ENCODE data around the gene NEU3.

Gene NEU3

DNA sequence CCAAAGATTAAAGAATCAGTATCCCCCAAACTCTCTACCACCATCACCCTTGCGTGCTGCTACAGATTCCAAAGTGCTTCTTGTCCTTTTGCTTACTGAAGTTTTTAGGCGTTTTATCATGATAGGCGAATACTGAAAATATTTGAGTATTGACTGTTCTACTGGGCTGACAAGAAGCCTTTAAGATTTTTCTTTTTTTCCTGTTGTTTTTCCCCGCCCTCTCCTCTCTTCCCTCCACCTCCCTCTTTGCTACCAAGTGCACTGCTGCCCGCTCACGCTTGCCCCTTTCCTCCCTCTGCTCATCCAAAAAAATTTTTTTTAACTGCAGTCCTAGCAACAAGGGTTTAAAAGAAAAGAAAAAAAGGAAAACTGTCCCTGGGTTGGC lies 39.0 kb upstream of the NEU3 start:
- Histone ChIP-seq H3K27ac (peak overlapping the region; percentile 82 to 83), H3K4me1 (peaks cover 0 to 40% (median 19%) of the 10 kb centered on the region in 4 donors), H3K27me3 (no peaks in the 10 kb centered on the region), H3K36me3 (no peaks in the 10 kb centered on the region), H3K4me3 (peak overlapping the region; percentile 66 to 93), H3K9me3 (no peaks in the 10 kb centered on the region)
- intact Hi-C loops (cut with DNase I; ENCODE audit: low total_unique reads), result no loop called here
- no peak for DNase-seq
- TF ChIP-seq, protein P1, sequence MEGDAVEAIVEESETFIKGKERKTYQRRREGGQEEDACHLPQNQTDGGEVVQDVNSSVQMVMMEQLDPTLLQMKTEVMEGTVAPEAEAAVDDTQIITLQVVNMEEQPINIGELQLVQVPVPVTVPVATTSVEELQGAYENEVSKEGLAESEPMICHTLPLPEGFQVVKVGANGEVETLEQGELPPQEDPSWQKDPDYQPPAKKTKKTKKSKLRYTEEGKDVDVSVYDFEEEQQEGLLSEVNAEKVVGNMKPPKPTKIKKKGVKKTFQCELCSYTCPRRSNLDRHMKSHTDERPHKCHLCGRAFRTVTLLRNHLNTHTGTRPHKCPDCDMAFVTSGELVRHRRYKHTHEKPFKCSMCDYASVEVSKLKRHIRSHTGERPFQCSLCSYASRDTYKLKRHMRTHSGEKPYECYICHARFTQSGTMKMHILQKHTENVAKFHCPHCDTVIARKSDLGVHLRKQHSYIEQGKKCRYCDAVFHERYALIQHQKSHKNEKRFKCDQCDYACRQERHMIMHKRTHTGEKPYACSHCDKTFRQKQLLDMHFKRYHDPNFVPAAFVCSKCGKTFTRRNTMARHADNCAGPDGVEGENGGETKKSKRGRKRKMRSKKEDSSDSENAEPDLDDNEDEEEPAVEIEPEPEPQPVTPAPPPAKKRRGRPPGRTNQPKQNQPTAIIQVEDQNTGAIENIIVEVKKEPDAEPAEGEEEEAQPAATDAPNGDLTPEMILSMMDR (IDR thresholded peaks at IDR 0.05), result no peak

DNA sequence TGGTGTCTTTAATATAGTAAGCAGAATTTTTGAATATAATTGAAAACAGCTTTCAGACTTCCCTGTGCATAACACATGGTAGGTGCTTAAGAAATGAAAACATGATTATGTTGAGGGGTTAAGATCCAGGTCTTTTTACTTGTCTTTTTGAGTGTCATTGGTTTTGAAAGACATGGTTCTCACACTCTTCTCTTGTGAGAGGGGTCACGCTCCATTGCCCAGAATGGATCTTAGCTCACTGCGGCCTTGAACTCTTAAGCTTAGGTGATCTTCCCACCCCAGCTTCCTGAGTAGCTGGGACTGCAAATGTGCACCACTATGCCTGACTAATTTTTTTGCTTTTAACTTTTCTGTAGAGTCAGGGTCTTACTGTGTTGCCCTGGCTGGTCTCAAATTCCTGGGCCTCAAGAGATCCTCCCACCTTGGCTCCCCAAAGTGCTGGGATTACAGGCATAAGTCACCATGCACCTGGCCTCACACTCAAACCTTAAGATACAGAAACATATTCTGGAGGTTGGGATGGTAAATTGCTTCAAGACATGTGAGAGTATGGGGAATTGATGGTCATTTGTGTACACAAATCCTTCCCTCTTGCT lies 38.3 kb upstream of the NEU3 start:
- TF ChIP-seq, protein P1 (IDR thresholded peaks at IDR 0.05), result no peak
- Histone ChIP-seq H3K27ac (peak overlapping the region; percentile 82 to 83), H3K27me3 (no peaks in the 10 kb centered on the region), H3K4me1 (peaks cover 0 to 40% (median 19%) of the 10 kb centered on the region in 4 donors), H3K36me3 (no peaks in the 10 kb centered on the region), H3K9me3 (no peaks in the 10 kb centered on the region), H3K4me3 (peak overlapping the region; percentile 66 to 93)
- DNase-seq, result no peak
- intact Hi-C loops (cut with DNase I; ENCODE audit: low total_unique reads), result no loop called here

DNA sequence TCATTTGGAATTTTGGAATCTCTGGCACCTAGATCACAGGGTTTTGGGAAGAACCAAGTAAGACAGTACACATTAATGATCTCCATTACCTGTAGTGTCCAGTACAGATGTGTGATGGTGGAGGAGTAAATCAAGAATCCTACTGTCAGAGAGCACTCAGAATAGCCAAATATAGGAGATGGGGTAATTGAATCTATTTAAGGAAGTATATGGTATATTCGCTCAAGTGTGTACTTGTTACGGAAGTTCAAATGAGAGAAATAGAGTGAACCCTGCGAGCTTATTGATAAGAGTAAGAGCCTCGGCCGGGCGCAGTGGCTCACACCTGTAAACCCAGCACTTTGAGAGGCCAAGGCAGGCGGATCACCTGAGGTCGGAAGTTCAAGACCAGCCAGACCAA lies 37.5 kb upstream of the NEU3 start:
- Histone ChIP-seq H3K36me3 (no peaks in the 10 kb centered on the region), H3K9me3 (no peaks in the 10 kb centered on the region), H3K27me3 (no peaks in the 10 kb centered on the region), H3K4me3 (no peak overlapping the region), H3K4me1 (peaks cover 0 to 44% (median 19%) of the 10 kb centered on the region in 4 donors), H3K27ac (no peak overlapping the region)
- no peak for DNase-seq
- intact Hi-C loops (cut with DNase I; ENCODE audit: low total_unique reads), result no loop called here
- TF ChIP-seq, protein P1 (IDR thresholded peaks at IDR 0.05), result no peak

DNA sequence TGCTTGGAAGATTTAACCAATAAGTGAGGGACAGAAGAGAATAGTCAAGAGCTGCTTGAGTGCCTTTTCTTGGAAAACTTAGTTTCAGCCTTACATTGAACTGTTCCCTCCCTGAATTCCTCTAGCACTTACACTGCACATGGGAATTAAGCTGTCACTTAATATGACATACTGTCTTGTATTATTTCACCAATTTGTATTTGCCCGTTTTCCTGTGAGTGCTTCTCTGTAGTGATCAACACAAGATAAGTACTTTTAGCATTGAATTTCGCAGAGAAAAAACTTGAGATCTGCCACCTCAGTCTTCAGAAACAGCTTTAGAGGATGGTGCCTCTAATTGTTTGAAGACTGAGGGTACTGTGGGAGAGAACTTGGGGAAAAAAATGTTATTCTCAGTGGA lies 36.0 kb upstream of the NEU3 start:
- no peak overlapping the region for H3K4me3 ChIP-seq
- H3K27me3 ChIP-seq, result no peaks in the 10 kb centered on the region
- intact Hi-C loops (cut with DNase I; ENCODE audit: low total_unique reads), result no loop called here
- no peak overlapping the region for H3K27ac ChIP-seq
- peaks cover 0 to 56% (median 27%) of the 10 kb centered on the region in 4 donors for H3K4me1 ChIP-seq
- DNase-seq, result no peak
- H3K36me3 ChIP-seq, result no peaks in the 10 kb centered on the region
- H3K9me3 ChIP-seq, result no peaks in the 10 kb centered on the region
- TF ChIP-seq, protein P1 (IDR thresholded peaks at IDR 0.05), result no peak

DNA sequence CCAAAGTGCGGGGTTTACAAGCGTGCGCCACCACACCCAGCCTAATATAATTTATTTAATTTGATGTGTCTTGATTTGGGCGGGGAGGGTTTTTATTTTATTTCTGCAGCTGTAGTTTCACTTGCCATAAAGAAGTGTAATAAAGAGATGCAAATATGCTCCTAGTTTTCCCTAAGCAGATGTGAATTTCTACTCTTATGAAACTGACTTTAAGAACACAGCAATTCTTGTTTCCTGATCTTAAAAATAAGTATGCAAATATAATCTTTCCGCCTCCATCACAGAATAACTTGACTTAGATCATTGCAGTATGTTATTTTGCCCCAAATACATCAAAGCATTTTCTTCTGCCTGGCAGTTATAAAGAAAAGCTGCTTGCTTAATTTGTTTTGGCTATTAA lies 35.3 kb upstream of the NEU3 start:
- Histone ChIP-seq H3K27me3 (no peaks in the 10 kb centered on the region), H3K4me1 (peaks cover 0 to 55% (median 31%) of the 10 kb centered on the region in 4 donors), H3K9me3 (no peaks in the 10 kb centered on the region), H3K4me3 (no peak overlapping the region), H3K36me3 (no peaks in the 10 kb centered on the region), H3K27ac (no peak overlapping the region)
- TF ChIP-seq, protein P1 (IDR thresholded peaks at IDR 0.05), result no peak
- no peak for DNase-seq
- intact Hi-C loops (cut with DNase I; ENCODE audit: low total_unique reads), result no loop called here

DNA sequence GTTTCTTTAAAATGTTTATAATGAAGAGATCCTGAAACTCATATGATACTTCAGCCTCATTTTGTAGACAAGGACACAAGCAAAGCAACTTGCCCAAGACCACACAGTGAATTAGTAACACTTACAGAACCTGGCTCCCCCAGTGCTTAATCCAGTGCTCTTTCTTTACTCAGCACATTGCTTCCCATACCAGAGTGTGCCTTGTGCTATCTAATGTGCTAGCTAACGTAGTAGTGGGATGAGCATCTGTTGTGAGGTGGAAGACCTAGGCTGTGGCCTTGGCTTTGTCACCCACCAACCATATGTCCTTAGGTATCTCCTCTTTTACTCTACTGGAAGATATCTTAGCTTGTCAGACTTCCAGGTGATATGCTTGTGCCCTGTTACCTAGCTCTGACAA lies 34.5 kb upstream of the NEU3 start:
- H3K9me3 ChIP-seq, result no peaks in the 10 kb centered on the region
- H3K36me3 ChIP-seq, result no peaks in the 10 kb centered on the region
- no peak overlapping the region for H3K27ac ChIP-seq
- TF ChIP-seq, protein P1 (IDR thresholded peaks at IDR 0.05), result no peak
- H3K4me1 ChIP-seq, result peaks cover 0 to 61% (median 31%) of the 10 kb centered on the region in 4 donors
- intact Hi-C loops (cut with DNase I; ENCODE audit: low total_unique reads), result no loop called here
- H3K4me3 ChIP-seq, result no peak overlapping the region
- DNase-seq, result no peak
- no peaks in the 10 kb centered on the region for H3K27me3 ChIP-seq

Data from tibial artery (tissue), 4 donors.